ENCODE data around the gene RSPH6A.

- TF ChIP-seq CTCF (IDR thresholded peaks at IDR 0.05), result no peak
- TF ChIP-seq POLR2A (IDR thresholded peaks at IDR 0.05), result peak; percentile 59
Observed at GRCh38 chr19:45768984-45769782, 45.9 kb downstream of the RSPH6A start, which contains the start of gene SIX5.
